Mesenchymal stem cell (in vitro differentiated cells and primary cell): Measurements from ENCODE around the gene CERS3.

Experiments
- DNase-seq: peaks from one replicate; pipeline ENCODE4 v3.0.0-alpha.2; 2013
- H2AFZ ChIP-seq: one replicate; pipeline ENCODE4 v1.6.1; 2013; ENCODE audit warnings: low read depth, mild to moderate bottlenecking, control low read depth, inconsistent platforms, low read length, moderate library complexity
- H2AK5ac ChIP-seq: 2 replicates; pipeline ENCODE4 v1.6.1; 2013; ENCODE audit warnings: low read length, moderate library complexity, mild to moderate bottlenecking, inconsistent platforms; ENCODE audit not compliant: severe bottlenecking
- H2BK120ac ChIP-seq: one replicate; pipeline ENCODE4 v1.6.1; 2013; ENCODE audit warnings: low read depth, mild to moderate bottlenecking, inconsistent platforms, low read length, moderate library complexity
- H2BK12ac ChIP-seq, 2 experiments: one replicate each; pipeline ENCODE4 v1.6.1; 2013; ENCODE audit warnings: inconsistent platforms in 2 of 2, low read length in 2 of 2, mild to moderate bottlenecking in 2 of 2, moderate library complexity in 2 of 2, control low read depth in 1 of 2
- H2BK15ac ChIP-seq: one replicate; pipeline ENCODE4 v1.6.1; 2013; ENCODE audit warnings: mild to moderate bottlenecking, low read depth, inconsistent platforms; ENCODE audit not compliant: poor library complexity, severe bottlenecking
- H2BK5ac ChIP-seq: 2 replicates; pipeline ENCODE4 v1.6.1; 2013; ENCODE audit warnings: low read depth, mild to moderate bottlenecking, low read length, control low read depth, inconsistent platforms; ENCODE audit not compliant: poor library complexity, severe bottlenecking
- H3K14ac ChIP-seq, 2 experiments: one replicate each; pipeline ENCODE4 v1.6.1; 2013; ENCODE audit warnings: inconsistent platforms in 2 of 2, low read length in 2 of 2, control low read depth in 1 of 2, mild to moderate bottlenecking in 1 of 2, moderate library complexity in 1 of 2
- H3K18ac ChIP-seq, 2 experiments: one replicate each; pipeline ENCODE4 v1.6.1; 2013; ENCODE audit warnings: inconsistent platforms in 2 of 2, low read length in 2 of 2, control low read depth in 1 of 2, low read depth in 1 of 2, mild to moderate bottlenecking in 1 of 2
- H3K23ac ChIP-seq, 2 experiments: one replicate each; pipeline ENCODE4 v1.6.1; 2013; ENCODE audit warnings: inconsistent platforms in 2 of 2, low read length in 2 of 2, mild to moderate bottlenecking in 2 of 2, moderate library complexity in 2 of 2, control low read depth in 1 of 2
- H3K27ac ChIP-seq: 2 replicates; pipeline ENCODE4 v1.5.1; 2013; ENCODE audit warnings: mild to moderate bottlenecking, moderate library complexity, low read length, control low read depth, inconsistent platforms; ENCODE audit not compliant: poor library complexity, severe bottlenecking
- H3K27me3 ChIP-seq, 2 experiments: 2 replicates each; pipeline versions ENCODE4 v1.6.1 to v1.7.0; 2013; ENCODE audit warnings: low read length in 2 of 2, mild to moderate bottlenecking in 2 of 2, moderate library complexity in 2 of 2, control low read depth in 1 of 2, inconsistent platforms in 1 of 2; ENCODE audit not compliant: control insufficient read depth in 1 of 2, insufficient read depth in 1 of 2
- H3K36me3 ChIP-seq, 2 experiments: 2 replicates each; pipeline versions ENCODE4 v1.6.1 to v1.7.0; 2013; ENCODE audit warnings: low read length in 2 of 2, control low read depth in 1 of 2, inconsistent platforms in 1 of 2, low read depth in 1 of 2, mild to moderate bottlenecking in 1 of 2; ENCODE audit not compliant: insufficient read depth in 2 of 2, control insufficient read depth in 1 of 2
- H3K4ac ChIP-seq, 2 experiments: one replicate each; pipeline ENCODE4 v1.6.1; 2013; ENCODE audit warnings: inconsistent platforms in 2 of 2, low read length in 2 of 2, mild to moderate bottlenecking in 2 of 2, moderate library complexity in 2 of 2, control low read depth in 1 of 2, low read depth in 1 of 2
- H3K4me1 ChIP-seq: 2 replicates; pipeline ENCODE4 v1.6.1; 2013; ENCODE audit warnings: low read depth, low read length, control low read depth; ENCODE audit not compliant: control insufficient read depth, insufficient read depth
- H3K4me2 ChIP-seq: 2 replicates; pipeline ENCODE4 v1.6.1; 2013; ENCODE audit warnings: low read length, mild to moderate bottlenecking, inconsistent platforms; ENCODE audit not compliant: poor library complexity, severe bottlenecking
- H3K4me3 ChIP-seq, 2 experiments: 2 replicates each; pipeline versions ENCODE4 v1.5.1 to v1.7.0; 2013; ENCODE audit warnings: low read length in 2 of 2, mild to moderate bottlenecking in 2 of 2, control low read depth in 1 of 2, low read depth in 1 of 2; ENCODE audit not compliant: insufficient read depth in 1 of 2
- H3K79me1 ChIP-seq: replicated peaks from 2 replicates; pipeline ENCODE4 v1.6.1; 2013; ENCODE audit warnings: mild to moderate bottlenecking, control low read depth, low read length, inconsistent platforms; ENCODE audit not compliant: poor library complexity, severe bottlenecking
- H3K9ac ChIP-seq: 2 replicates; pipeline ENCODE4 v1.7.0; 2013; ENCODE audit warnings: mild to moderate bottlenecking, low read length, moderate library complexity
- H3K9me3 ChIP-seq: 2 replicates; pipeline ENCODE4 v1.7.0; 2013; ENCODE audit warnings: mild to moderate bottlenecking, low read length; ENCODE audit not compliant: control insufficient read depth
- H4K8ac ChIP-seq: one replicate; pipeline ENCODE4 v1.6.1; 2013; ENCODE audit warnings: inconsistent platforms, mild to moderate bottlenecking, low read length, moderate library complexity
- H4K91ac ChIP-seq: one replicate; pipeline ENCODE4 v1.6.1; 2013; ENCODE audit warnings: mild to moderate bottlenecking, low read length, inconsistent platforms
- WGBS: methylation state at CpG from one replicate; pipeline ENCODE4 v1.1.7; 2013; ENCODE audit warnings: mixed read lengths; 5-methylcytosine and 5-hydroxymethylcytosine counted together

Gene CERS3

GRCh38 chr15:100570735-100571313 lies 42.1 kb upstream of the CERS3 start:
- peaks cover 2% of the 10 kb centered on the region for H3K4me1 ChIP-seq
- no peak overlapping the region for H2BK12ac ChIP-seq
- no peak overlapping the region for H2AFZ ChIP-seq
- WGBS: 100% methylated on average over 2 of the region's 4 CpGs
- no peak overlapping the region for H2BK5ac ChIP-seq
- H3K9ac ChIP-seq: peak overlapping the region; percentile 33
- H3K4ac ChIP-seq: no peak overlapping the region
- no peak overlapping the region for H3K4me3 ChIP-seq
- no peak for DNase-seq
- no peak overlapping the region for H2BK15ac ChIP-seq
- H4K91ac ChIP-seq: no peak overlapping the region
- H3K23ac ChIP-seq: no peak overlapping the region
- no peak overlapping the region for H3K18ac ChIP-seq
- no peaks in the 10 kb centered on the region for H3K9me3 ChIP-seq
- no peak overlapping the region for H2AK5ac ChIP-seq
- H3K27me3 ChIP-seq: no peaks in the 10 kb centered on the region
- H3K27ac ChIP-seq: no peak overlapping the region
- no peak overlapping the region for H4K8ac ChIP-seq
- no peak overlapping the region for H2BK120ac ChIP-seq
- H3K4me2 ChIP-seq: no peak overlapping the region
- no peak overlapping the region for H3K14ac ChIP-seq
- H3K36me3 ChIP-seq: peaks cover 11 to 53% of the 10 kb centered on the region in 2 experiments
- H3K79me1 ChIP-seq: peaks cover 6% of the 10 kb centered on the region

- H3K9ac ChIP-seq: no peak overlapping the region
- WGBS: 100% methylated on average over 1 of the region's 3 CpGs
- no peak overlapping the region for H3K4me2 ChIP-seq
- H4K91ac ChIP-seq: no peak overlapping the region
- no peak overlapping the region for H2BK12ac ChIP-seq
- peaks cover 2% of the 10 kb centered on the region for H3K4me1 ChIP-seq
- no peak overlapping the region for H2AFZ ChIP-seq
- peaks cover 11 to 53% of the 10 kb centered on the region in 2 experiments for H3K36me3 ChIP-seq
- H3K27me3 ChIP-seq: no peaks in the 10 kb centered on the region
- no peak overlapping the region for H2BK120ac ChIP-seq
- no peak overlapping the region for H3K4ac ChIP-seq
- no peak overlapping the region for H2AK5ac ChIP-seq
- H3K9me3 ChIP-seq: no peaks in the 10 kb centered on the region
- H3K14ac ChIP-seq: no peak overlapping the region
- no peak overlapping the region for H3K23ac ChIP-seq
- peaks cover 6% of the 10 kb centered on the region for H3K79me1 ChIP-seq
- no peak overlapping the region for H3K18ac ChIP-seq
- H3K27ac ChIP-seq: no peak overlapping the region
- H2BK5ac ChIP-seq: no peak overlapping the region
- H4K8ac ChIP-seq: no peak overlapping the region
- H2BK15ac ChIP-seq: no peak overlapping the region
- H3K4me3 ChIP-seq: no peak overlapping the region
- no peak for DNase-seq
Measured at GRCh38 chr15:100570275-100570674, 41.5 kb upstream of the CERS3 start.

- H3K18ac ChIP-seq: no peak overlapping the region
- 63% methylated on average over 7 of the region's 8 CpGs for WGBS
- no peak overlapping the region for H3K4me2 ChIP-seq
- H3K4me3 ChIP-seq: no peak overlapping the region
- H2BK15ac ChIP-seq: no peak overlapping the region
- DNase-seq: peak; percentile 78
- H4K91ac ChIP-seq: no peak overlapping the region
- no peak overlapping the region for H2BK12ac ChIP-seq
- H2BK120ac ChIP-seq: no peak overlapping the region
- H3K14ac ChIP-seq: no peak overlapping the region
- no peak overlapping the region for H2BK5ac ChIP-seq
- H3K27ac ChIP-seq: no peak overlapping the region
- no peak overlapping the region for H3K4ac ChIP-seq
- no peak overlapping the region for H2AFZ ChIP-seq
- H3K27me3 ChIP-seq: no peaks in the 10 kb centered on the region
- peaks cover 11 to 53% of the 10 kb centered on the region in 2 experiments for H3K36me3 ChIP-seq
- H3K9ac ChIP-seq: no peak overlapping the region
- peak overlapping the region; percentile 51 for H4K8ac ChIP-seq
- H3K23ac ChIP-seq: no peak overlapping the region
- no peak overlapping the region for H2AK5ac ChIP-seq
- peaks cover 2% of the 10 kb centered on the region for H3K4me1 ChIP-seq
- no peaks in the 10 kb centered on the region for H3K9me3 ChIP-seq
- peaks cover 6% of the 10 kb centered on the region for H3K79me1 ChIP-seq
Measured at GRCh38 chr15:100569391-100569790, 40.6 kb upstream of the CERS3 start.

- Histone ChIP-seq H2BK12ac (no peak overlapping the region), H2BK15ac (no peak overlapping the region), H2AK5ac (no peak overlapping the region), H3K4me2 (no peak overlapping the region), H3K4ac (no peak overlapping the region), H3K27me3 (no peaks in the 10 kb centered on the region), H3K9ac (no peak overlapping the region), H3K23ac (no peak overlapping the region), H3K14ac (no peak overlapping the region), H2BK5ac (no peak overlapping the region), H3K79me1 (peaks cover 4% of the 10 kb centered on the region), H3K4me3 (no peak overlapping the region), H2AFZ (no peak overlapping the region), H3K18ac (no peak overlapping the region), H2BK120ac (no peak overlapping the region), H4K8ac (no peak overlapping the region), H3K36me3 (peaks cover 7 to 37% of the 10 kb centered on the region in 2 experiments), H4K91ac (no peak overlapping the region), H3K4me1 (no peaks in the 10 kb centered on the region), H3K27ac (no peak overlapping the region), H3K9me3 (no peaks in the 10 kb centered on the region)
- no peak for DNase-seq
- WGBS: 94% methylated on average over 3 of the region's 6 CpGs
Measured at GRCh38 chr15:100566850-100567628, 38.3 kb upstream of the CERS3 start.
